Hypothalamus (tissue), 51 donors: ENCODE measurements around the gene VGLL1.

ENCODE experiments used
- DNase-seq, 51 donors: peaks; one replicate each; lab custom pipeline; 2025; lab: John Stamatoyannopoulos, UW

The VGLL1 gene, protein sequence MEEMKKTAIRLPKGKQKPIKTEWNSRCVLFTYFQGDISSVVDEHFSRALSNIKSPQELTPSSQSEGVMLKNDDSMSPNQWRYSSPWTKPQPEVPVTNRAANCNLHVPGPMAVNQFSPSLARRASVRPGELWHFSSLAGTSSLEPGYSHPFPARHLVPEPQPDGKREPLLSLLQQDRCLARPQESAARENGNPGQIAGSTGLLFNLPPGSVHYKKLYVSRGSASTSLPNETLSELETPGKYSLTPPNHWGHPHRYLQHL

GRCh38 chrX:136531951-136532350, at the start of gene VGLL1:
Gene VGLL1 (plus strand): TSS chrX:136532215. CDS start chrX:136536021, 3,806 bp downstream.
- no peak for DNase-seq

- DNase-seq = no peak
Measured at GRCh38 chrX:136487647-136488046, 44.4 kb upstream of the VGLL1 start, which contains the start of gene BRS3. Gene BRS3 (plus strand): TSS chrX:136487947. CDS start chrX:136488115, 168 bp downstream.

DNA sequence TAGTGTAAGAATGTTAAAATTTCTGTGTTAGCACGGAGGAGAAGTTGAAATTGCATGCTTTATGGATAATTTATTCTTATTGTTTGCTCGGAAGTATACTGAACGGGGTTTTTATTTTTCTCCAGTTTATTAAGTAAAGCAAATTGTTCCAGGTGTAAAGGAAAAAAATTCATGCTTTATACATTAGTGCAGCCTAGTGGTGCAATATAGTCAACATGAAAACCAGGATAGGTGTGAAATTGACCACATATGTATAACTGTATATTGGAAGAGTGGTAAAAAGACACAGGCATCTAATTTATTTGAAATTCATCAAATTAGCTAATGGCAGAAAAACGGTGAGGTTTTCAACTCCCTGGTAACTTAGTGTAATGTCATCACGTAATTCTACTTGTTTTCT, 43.3 kb upstream of the VGLL1 start:
- no peak for DNase-seq

GRCh38 chrX:136491832-136492231, 40.2 kb upstream of the VGLL1 start:
- DNase-seq = no peak

GRCh38 chrX:136493011-136493410, 39.0 kb upstream of the VGLL1 start:
- DNase-seq = no peak

GRCh38 chrX:136495043-136495442, 37.0 kb upstream of the VGLL1 start:
- DNase-seq = no peak

- peak in 1 of 51 donors; percentile 26 for DNase-seq
Measured at GRCh38 chrX:136496186-136496763, 35.7 kb upstream of the VGLL1 start.

GRCh38 chrX:136496764-136497555, 35.1 kb upstream of the VGLL1 start:
- DNase-seq = peak; percentile 17 to 87 (median 68)

DNA sequence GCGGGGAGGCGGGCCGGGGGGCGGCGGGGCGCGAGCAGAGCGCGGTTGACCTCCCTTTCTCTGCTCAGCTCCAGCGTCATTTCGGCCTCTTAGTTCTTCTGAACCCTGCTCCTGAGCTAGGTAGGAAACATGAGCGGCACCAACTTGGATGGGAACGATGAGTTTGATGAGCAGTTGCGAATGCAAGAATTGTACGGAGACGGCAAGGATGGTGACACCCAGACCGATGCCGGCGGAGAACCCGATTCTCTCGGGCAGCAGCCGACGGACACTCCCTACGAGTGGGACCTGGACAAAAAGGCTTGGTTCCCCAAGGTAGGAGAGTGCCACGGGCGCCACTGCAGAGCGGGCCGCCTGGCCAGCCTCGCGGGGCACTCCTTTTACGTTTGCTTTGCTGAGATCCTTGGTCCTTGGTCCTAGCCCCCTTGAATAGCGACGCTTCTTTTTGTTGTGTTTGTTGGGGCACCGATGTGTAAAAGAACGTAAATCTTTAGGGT, 34.4 kb upstream of the VGLL1 start, which contains the start of gene HTATSF1:
HTATSF1 (plus strand) TSS at position 37 of the 497 bp plus-strand sequence; CDS start at position 130, 93 bp downstream.
- DNase-seq = peak in 7 of 51 donors; percentile 2 to 44 (median 23)

DNA sequence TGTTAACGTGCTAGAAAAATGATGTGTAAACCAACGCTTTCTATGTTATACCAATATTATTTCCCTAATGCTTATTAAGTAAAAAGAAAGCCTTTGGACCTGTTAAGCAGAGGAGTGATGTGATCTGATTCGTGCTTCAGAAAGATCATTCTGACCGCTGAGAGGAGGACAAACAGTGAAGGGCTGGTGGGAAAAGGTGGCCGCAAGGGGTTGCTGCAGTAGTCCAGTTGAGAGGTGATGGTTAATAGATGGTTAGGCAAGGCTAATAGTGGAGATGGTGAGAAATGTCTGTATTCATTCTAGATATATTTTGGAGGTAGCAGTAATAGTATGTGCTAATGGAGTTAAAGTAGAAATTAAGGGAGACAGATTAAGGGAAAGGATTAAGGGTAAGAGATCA, 12.9 kb upstream of the VGLL1 start:
- DNase-seq = no peak

DNA sequence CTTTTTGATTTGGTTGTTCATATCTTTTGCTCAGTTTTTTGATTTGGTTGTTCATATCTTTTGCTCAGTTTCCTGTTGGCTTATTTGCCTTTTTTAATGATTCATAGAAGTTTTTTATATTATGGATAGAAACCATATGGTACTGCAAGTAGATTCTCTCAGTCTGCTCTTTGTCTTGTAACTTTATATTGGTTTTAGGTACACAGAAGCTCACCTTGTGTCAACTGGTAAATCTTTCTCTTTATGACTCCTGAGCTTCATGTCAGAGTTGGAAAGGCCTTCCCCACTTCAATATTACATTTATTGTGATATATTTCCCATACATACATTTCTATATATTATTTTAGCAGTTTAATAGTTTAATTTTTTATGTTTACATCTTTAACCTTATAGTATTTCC, 8.2 kb upstream of the VGLL1 start:
- DNase-seq = no peak

GRCh38 chrX:136525738-136526606, 6.0 kb upstream of the VGLL1 start:
- peak in 31 of 51 donors; percentile 0 to 47 (median 16) for DNase-seq

DNA sequence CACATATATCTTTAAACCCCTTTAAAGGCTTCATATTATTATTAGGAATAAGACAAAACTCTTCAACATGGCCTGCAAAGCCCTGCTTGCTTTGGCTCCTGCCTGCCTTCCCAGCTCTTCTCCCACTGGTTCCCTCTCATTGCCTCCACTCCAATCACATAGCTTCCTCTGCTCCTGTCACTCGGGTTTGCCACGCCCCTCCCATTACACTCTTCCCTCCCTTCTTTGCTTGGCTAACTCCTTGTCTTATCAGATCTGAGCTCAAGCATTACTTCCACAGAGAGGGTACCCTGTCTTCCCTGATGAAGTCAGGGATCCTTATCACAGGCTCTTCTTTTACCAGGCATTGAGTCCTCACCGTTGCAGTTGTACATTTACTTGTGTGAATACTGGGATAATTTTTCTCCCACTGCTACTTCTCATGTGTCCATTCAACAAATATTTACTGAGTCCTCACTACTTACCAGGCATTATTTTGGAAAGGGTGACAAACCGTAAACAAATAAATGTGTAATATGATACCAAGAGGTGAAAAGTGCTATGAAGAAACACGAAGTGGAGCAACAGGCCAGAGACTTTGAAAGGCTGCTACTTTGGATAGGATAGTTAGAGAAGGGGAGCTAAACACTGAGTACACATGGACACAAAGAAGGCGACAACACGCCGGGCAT, 3.2 kb upstream of the VGLL1 start:
- DNase-seq = no peak

GRCh38 chrX:136529795-136530194, 2.2 kb upstream of the VGLL1 start:
- DNase-seq = no peak

GRCh38 chrX:136534131-136534530, 2.1 kb downstream of the VGLL1 start:
- DNase-seq = no peak

DNA sequence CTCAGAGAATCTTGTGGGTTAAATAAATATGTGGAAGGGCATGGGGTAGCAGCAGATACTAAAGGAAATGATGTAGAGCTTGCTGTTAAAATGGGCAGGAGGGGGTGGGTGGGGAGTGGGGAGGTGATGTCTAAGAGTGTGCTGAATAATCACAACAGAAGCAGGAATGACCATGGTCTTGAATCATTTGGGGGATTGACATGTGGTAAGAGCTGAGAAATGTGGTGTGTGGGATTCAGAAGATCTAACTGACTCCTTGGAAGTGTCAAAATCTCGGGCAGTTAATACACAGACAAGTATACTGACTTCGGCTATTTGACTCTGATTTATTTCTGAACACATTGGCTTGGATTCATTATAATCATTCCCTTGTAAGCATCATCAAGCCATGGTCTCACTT, 6.8 kb downstream of the VGLL1 start:
- no peak for DNase-seq

- DNase-seq = no peak
Measured at GRCh38 chrX:136540226-136540625, 8.2 kb downstream of the VGLL1 start.

- no peak for DNase-seq
Measured at GRCh38 chrX:136541294-136541693, 9.3 kb downstream of the VGLL1 start.

DNA sequence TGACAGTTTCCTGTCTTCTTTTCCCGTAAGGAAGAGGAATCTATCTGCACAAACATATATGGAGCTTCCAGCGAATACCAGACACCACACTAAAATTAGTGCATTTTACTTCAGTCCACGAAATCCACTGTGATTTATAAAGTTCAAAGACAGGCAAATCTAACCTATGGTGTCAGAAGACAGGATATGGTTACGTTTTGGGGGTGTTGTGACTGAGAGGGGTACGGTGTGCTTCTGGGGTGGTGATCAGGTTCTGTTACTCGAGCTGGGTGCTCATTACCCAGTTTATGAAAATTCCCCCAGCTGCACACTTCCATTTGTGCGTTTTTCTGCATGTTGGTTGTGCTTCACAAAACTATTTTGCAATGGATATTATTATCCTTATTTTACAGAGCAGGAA, 10.3 kb downstream of the VGLL1 start:
- DNase-seq = no peak

DNA sequence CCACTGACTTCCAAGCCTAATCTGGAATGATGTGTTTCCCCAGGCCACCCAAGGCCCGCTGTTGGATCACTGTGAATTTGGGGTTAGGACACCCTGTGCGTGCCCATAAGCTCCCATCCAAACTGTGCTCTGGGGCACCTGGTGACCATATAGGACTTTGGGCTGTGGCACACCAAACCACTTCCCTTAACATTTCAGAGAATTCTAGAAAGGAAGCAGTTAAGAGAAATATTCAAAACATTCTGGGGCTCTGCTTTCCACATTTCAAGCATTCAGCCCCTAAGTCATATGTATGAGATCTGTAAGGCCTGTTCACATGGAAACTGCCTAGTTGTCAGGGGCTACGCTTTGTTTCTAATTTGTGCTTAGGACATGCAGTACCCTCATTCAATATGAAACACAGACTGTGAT, 14.4 kb downstream of the VGLL1 start:
- DNase-seq = peak in 1 of 51 donors; percentile 1
